NCI-H2227 treated with DMSO at 0.1 percent for 48 hours (cell line): Measurements from ENCODE around the gene LRRC75A.
"Not testable (repeated sequence)": the region's sequence is repeated elsewhere in the genome, so short reads cannot be mapped to it uniquely, and the experiment has no call there.

Experiments
- DNase-seq: peaks from one replicate; lab custom pipeline; 2025; lab: John Stamatoyannopoulos, UW

The LRRC75A gene

GRCh38 chr17:16449121-16449570 is 42.8 kb downstream of the LRRC75A start:
- no peak for DNase-seq

DNA sequence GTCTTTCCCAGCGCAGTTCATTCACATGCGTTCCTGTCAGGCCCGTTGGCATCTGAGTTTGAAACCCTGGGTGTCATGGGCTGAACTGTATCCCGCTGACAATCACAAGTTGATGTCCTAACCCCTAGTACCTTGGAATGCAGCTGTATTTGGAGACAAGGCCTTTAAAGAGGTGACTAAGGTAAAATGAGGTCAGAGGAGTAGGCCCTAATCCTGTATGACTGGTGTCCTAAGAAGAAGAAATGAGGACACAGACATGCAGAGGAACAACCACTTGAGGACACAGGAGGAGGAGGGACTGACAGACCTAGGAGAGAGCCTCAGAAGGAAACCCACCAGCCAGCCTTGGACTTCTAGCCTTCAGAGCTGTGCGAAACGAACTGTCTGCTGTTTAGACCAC is 43.5 kb downstream of the LRRC75A start:
- DNase-seq: no peak

- DNase-seq: no peak
Measured at GRCh38 chr17:16447676-16448075, 44.3 kb downstream of the LRRC75A start.

- no peak for DNase-seq
Measured at GRCh38 chr17:16446338-16446983, 45.5 kb downstream of the LRRC75A start.

GRCh38 chr17:16444258-16444886 is 47.6 kb downstream of the LRRC75A start:
- DNase-seq: no peak

DNA sequence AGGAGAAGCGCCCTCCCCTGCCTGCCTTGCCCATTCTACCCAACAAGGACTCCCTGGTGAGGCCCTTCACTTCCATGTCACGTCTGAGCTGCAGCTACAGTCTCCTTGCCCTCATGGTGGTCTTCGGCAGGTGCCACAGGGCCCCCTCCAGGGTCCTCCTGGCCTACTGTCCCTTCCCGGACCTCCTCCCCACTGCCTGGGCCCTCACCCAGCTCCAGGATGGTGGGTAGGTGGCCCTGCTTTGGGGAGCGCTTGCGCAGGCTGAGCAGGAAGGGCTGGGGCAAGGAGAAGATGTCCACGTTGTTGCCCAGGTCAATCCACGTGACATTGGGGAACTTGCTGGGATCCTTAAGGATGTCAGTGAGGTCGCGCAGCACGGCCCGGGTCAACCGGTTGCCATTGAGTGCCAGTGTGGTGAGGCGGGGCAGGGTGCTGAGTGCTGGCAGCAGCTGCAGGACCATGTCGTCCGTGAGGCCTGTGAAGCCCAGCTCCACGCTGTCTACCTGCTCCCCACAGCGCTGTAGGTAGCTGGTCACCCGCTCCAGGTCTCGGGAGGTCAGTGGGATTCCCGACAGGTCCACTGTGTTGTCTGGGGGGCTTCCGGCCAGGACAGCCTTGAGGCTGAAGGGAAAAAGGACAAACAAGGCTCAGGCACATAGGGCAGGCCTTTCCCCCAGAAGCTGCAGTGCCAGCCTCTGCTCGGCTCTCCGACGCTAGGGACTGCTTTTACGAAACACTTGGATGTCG is 48.3 kb downstream of the LRRC75A start:
- DNase-seq: no peak

DNA sequence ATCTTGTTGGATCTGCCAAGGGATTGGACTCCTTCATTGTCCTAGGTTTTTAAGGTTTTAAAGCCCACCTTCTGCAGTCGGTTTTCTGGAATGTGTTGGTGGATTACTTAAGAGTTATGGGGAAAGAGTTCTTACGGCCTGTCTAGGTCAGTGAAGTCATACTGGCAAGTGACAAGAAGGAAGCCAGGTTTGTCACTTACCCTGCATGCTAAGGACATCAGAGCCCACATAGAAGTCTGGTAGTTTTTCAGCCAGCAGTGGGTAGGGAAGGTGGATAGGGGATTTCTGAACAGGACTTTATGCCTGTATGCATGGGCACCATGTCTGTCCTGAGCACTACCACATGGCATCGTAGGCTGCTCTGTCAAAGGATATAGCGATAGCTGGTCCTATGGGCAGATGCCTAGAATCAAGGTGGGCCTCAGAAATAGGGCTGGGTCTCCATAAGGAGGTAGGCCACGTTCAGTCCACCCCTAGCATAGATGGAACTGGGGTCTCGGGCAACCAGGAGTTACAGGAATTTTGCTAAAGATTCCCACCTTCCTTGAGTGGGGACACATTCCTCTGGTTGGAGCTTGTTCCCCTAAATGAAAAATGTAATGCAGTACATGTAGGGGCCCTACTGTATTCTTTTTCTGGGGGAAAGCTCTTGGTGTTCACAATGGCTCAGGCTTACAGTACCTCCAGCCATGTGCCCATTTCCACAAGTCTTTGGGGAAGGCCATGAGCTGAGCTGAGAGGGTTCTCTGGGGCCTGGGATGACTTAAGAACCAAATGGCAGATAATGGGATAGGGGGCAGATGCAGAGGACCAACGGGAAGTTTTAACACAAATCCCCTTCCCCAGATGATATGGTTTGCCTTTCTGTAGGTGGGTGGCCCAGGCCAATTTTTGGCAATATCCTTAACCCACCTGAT is 49.1 kb downstream of the LRRC75A start:
- no peak for DNase-seq

DNA sequence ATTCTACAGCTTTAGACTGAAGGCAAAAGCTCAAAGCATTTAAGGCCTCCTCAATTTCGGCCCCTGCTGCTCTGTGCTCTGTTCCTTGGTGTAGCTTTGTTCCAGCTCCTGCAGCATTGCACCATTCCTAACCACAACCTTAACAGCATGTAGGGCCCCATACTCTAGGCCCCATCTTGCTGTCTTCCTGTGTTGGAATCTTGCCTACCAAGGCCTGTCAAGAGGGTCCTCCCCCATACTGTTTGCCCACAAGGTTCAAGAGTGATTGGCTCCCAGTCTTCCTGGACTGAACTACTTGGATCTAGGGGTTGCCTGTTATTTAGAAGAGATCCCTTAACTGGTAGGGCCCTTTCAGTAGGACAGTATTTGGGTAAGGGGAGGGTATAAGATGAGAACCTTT is 49.9 kb downstream of the LRRC75A start:
- DNase-seq: no peak

GRCh38 chr17:16440901-16441629 is 50.9 kb downstream of the LRRC75A start:
- DNase-seq: no peak

- DNase-seq: not testable (repeated sequence)
Measured at GRCh38 chr17:16440354-16440753, 51.6 kb downstream of the LRRC75A start.

- DNase-seq: no peak
Measured at GRCh38 chr17:16439811-16440351, 52.1 kb downstream of the LRRC75A start.

DNA sequence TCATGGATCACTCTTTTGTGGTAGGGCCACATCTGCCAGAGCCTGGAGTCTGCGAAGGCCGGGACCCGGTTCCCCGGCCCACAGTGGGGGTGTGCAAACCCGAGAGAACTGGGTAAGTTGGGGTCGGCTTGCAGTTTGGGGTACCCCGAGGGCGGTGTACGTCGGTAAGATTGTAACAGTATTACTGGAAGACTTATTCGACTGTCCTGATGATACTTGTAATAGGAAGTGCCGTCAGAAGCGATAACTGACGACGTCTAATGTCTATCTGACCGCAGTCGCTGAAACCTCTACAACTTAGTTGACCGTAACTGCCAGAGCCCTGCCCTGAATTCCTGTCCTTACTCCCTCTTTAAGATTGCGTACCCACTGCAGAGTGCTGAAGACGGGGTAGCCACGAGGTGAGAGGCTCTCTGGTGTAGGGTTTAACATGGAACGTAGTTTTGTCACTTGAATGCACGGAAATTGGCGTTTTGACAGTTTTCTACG is 52.6 kb downstream of the LRRC75A start:
- no peak for DNase-seq

DNA sequence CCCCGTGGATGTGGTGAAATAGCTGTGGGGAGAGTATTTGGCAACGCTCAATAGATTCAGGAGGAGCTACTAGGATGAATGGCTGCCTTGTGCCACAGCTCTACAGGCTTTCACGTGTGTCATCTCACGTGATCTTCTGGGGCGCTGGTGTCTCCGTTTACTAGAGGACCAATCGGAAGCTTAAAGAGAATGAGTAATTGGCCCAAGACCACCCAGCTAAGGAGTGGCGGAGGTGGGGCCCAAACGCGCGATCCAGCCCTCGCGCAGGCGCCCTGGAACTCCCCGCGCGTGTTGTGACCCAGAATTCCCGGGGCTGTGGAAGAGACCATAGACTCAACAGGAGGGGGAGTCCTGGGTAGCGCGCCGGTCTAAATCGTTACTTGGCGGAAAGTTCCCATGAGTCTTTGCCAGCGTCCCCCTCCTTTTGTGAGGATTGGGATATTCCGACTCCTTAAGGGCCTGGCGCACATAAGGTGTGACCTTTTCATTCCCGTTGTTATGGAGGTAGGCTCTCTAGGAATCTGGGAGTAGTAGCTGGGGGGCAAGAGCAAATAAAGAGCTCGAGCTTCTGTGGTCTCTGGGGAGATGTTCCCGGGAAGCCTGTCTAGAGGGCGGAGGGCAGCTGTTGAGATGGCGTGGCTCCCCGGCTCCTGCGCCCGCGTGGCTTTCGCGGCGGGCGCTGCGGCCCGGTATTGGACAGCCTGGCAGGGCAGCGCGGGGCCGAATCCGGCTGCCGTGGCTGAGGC is 53.3 kb downstream of the LRRC75A start:
- DNase-seq: peak; percentile 96

DNA sequence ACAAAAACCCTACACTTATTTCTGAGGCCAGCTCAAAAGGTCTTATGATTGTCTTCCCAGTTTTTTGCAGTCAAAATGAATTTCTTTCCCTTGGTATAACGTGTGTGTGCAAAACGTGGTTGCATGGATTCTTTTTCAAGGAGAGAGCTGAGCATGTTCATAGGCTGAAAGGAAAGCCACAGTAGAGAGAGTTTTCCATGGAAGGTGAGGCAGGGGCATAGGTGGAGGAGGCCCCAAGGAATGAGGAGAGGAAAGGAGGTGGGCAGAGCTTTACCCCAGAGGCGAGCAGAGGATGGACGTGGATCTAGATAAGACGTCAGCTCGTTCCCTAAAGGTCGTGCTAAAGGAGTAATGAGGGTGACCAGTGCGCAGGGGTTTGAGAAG is 53.8 kb downstream of the LRRC75A start:
- no peak for DNase-seq

DNA sequence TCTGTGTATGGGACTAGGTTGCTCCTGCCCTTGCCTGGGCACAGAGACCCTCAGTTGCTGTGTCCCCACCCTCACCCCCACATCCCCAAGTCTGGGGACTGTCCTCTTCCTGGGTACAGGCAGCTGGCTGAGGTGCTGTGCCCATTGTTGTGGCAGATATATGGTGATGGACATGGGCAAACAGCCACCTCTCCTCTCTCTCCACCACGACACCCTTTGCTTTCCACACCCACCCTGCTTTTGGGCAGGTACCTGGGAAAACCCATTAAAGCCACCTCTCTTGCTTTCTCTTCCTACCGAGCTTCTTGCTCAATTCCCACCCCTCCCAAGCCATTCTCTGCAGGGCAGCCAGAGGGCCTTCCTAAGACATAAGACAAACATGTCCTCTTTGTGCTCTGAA is 54.9 kb downstream of the LRRC75A start:
- DNase-seq: no peak

- DNase-seq: no peak
Measured at GRCh38 chr17:16435925-16436886, 55.8 kb downstream of the LRRC75A start.

GRCh38 chr17:16434662-16435061 is 57.3 kb downstream of the LRRC75A start:
- DNase-seq: no peak

DNA sequence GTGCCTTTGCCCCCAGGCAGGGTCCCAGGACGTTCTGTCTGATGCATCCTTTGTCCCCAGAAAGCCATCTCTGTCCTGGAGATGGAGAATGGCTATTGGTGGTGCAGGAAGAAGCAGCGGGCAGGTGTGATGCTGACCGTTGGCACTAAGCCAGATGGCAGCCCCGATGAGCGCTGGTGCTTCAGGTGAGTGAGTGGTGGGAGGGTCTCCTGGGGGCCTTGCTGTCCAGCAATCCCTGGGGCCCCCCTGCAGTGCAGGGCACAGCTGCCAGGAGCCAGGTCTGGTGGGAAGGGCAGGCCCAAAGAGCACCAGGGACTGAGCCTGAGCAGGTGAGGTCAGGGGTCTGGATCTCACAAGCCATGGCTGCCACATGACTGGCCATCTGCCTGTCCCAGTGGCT is 58.5 kb downstream of the LRRC75A start:
- no peak for DNase-seq

DNA sequence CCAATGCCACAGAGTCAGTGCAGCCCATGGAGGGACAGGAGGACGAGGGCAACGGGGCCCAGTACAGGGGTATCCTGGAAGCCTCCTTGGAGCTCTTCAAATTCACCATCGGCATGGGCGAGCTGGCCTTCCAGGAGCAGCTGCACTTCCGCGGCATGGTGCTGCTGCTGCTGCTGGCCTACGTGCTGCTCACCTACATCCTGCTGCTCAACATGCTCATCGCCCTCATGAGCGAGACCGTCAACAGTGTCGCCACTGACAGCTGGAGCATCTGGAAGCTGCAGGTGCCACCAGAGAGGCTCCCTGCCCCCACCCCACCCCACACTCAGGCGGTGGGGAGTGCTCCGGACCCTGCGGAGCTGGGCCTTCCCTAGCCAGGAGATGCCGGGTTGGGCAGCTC is 60.0 kb downstream of the LRRC75A start:
- no peak for DNase-seq
